ENCODE data around the gene LUC7L2.

GRCh38 chr7:139423091-139423490, 63.4 kb downstream of the LUC7L2 start:
- TF ChIP-seq, protein P1, sequence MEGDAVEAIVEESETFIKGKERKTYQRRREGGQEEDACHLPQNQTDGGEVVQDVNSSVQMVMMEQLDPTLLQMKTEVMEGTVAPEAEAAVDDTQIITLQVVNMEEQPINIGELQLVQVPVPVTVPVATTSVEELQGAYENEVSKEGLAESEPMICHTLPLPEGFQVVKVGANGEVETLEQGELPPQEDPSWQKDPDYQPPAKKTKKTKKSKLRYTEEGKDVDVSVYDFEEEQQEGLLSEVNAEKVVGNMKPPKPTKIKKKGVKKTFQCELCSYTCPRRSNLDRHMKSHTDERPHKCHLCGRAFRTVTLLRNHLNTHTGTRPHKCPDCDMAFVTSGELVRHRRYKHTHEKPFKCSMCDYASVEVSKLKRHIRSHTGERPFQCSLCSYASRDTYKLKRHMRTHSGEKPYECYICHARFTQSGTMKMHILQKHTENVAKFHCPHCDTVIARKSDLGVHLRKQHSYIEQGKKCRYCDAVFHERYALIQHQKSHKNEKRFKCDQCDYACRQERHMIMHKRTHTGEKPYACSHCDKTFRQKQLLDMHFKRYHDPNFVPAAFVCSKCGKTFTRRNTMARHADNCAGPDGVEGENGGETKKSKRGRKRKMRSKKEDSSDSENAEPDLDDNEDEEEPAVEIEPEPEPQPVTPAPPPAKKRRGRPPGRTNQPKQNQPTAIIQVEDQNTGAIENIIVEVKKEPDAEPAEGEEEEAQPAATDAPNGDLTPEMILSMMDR (IDR thresholded peaks at IDR 0.05 in 2 of 3, conservative IDR thresholded peaks at IDR 0.05 in 1 of 3; ENCODE audit: insufficient read depth in 2 of 3, low read depth in 1 of 3, low read length in 3 of 3): no peak
- no peak for TF ChIP-seq POLR2AphosphoS5 (IDR thresholded peaks at IDR 0.05; ENCODE audit: control insufficient read depth, insufficient read depth, low read depth, low read length)
- TF ChIP-seq RFX5 (IDR thresholded peaks at IDR 0.05; ENCODE audit: low read depth, low read length): no peak
